Panc1 (cell line): Measurements from ENCODE around the gene TMTC1. TPM values are rescaled to one million over a fixed set of nuclear protein-coding genes. Genes with fewer than 3 reads are reported as not detected.

Experiments used
- ATAC-seq: fragments of 200-7000 bp; cut with Tn5 transposase; 2 replicates; pipeline ENCODE4 v1.9.1; 2020; ENCODE audit warnings: mild to moderate bottlenecking, moderate library complexity
- BruUV-seq: library from RNA; stranded (reverse); fragments of 400-500 nt; replicated peaks from 2 replicates; lab custom pipeline; 2021; lab: Mats Ljungman, UMichigan
- CTCF ChIA-PET: fragments of 300-600 bp; sonication (Branson Sonifier 250); formaldehyde crosslinking; loops from one replicate; lab custom pipeline; 2022; ENCODE audit warnings: antibody characterized with exemption; lab: Charles Lee
- POLR2A ChIA-PET: fragments of 300-600 bp; sonication (Branson Sonifier 250); formaldehyde crosslinking; loops from one replicate; lab custom pipeline; 2022; ENCODE audit warnings: antibody characterized with exemption; lab: Charles Lee
- DNase-seq: peaks from one replicate; pipeline ENCODE4 v3.0.0-alpha.2; 2010; ENCODE audit warnings: low read depth, low spot score
- H3K27ac ChIP-seq: 2 replicates; pipeline ENCODE4 v1.5.1; 2011; ENCODE audit warnings: mild to moderate bottlenecking, low read length, inconsistent platforms
- H3K27me3 ChIP-seq: fragments of 200-500 bp; sonication (Bioruptor generic); 2 replicates; pipeline ENCODE4 v1.6.0; 2014; ENCODE audit warnings: low read length, inconsistent platforms; ENCODE audit not compliant: control insufficient read depth, insufficient read depth
- H3K36me3 ChIP-seq: fragments of 200-500 bp; sonication (Bioruptor generic); 2 replicates; pipeline ENCODE4 v1.5.1; 2014; ENCODE audit warnings: inconsistent platforms, mild to moderate bottlenecking, low read length, moderate library complexity; ENCODE audit not compliant: control insufficient read depth, insufficient read depth
- H3K4me1 ChIP-seq: 2 replicates; pipeline ENCODE4 v1.5.1; 2011; ENCODE audit warnings: inconsistent platforms, mild to moderate bottlenecking, low read length, moderate library complexity; ENCODE audit not compliant: control insufficient read depth, insufficient read depth
- H3K4me3 ChIP-seq, 2 experiments: 2 replicates each; pipeline ENCODE4 v1.5.1; 2011 to 2012; ENCODE audit warnings: low read depth in 2 of 2, low read length in 2 of 2, mild to moderate bottlenecking in 2 of 2, inconsistent platforms in 1 of 2, moderate library complexity in 1 of 2
- H3K9me3 ChIP-seq: fragments of 200-500 bp; sonication (Bioruptor generic); 2 replicates; pipeline ENCODE4 v1.5.1; 2014; ENCODE audit warnings: low read depth, mild to moderate bottlenecking, inconsistent platforms, low read length, moderate library complexity; ENCODE audit not compliant: control insufficient read depth, insufficient read depth
- CTCF ChIP-seq: fragments of 450-650 bp; IDR thresholded peaks from 2 replicates; pipeline ENCODE4 v1.5.1; 2017; ENCODE audit warnings: mild to moderate bottlenecking
- POLR2AphosphoS5 ChIP-seq: IDR thresholded peaks from 2 replicates; pipeline ENCODE4 v1.6.1; 2012; ENCODE audit warnings: mild to moderate bottlenecking, low read depth, low read length, moderate library complexity
- REST ChIP-seq, 2 experiments: IDR thresholded peaks; 2 replicates each; pipeline ENCODE4 v1.6.1; 2011 to 2012; ENCODE audit warnings: low read depth in 2 of 2, control low read depth in 1 of 2, low read length in 1 of 2, mild to moderate bottlenecking in 1 of 2, moderate library complexity in 1 of 2; ENCODE audit not compliant: insufficient read depth in 1 of 2
- SIN3A ChIP-seq: IDR thresholded peaks from 2 replicates; pipeline ENCODE4 v1.6.1; 2012; ENCODE audit warnings: low read depth, mild to moderate bottlenecking, low read length, moderate library complexity, borderline replicate concordance; ENCODE audit not compliant: insufficient read depth
- TCF7L2 ChIP-seq: IDR thresholded peaks from 2 replicates; pipeline ENCODE4 v1.6.1; 2011; ENCODE audit warnings: mild to moderate bottlenecking, low read depth, low read length, inconsistent platforms
- in situ Hi-C: cut with HindIII; loops from 2 replicates; pipeline ENCODE4 v1.10.0; 2016; ENCODE audit warnings: low sequenced_read_pairs, low pct_unique_long_range_greater_than_20kb
- intact Hi-C: fragments of 100-400 bp; cut with micrococcal nuclease; formaldehyde crosslinking; loops from one replicate; pipeline ENCODE4 v1.10.0; 2022; ENCODE audit not compliant: unreplicated experiment
- total RNA-seq: library from RNA; stranded (reverse); gene quantifications from one replicate; pipeline ENCODE4 v1.2.1, GENCODE V29; 2021; ENCODE audit not compliant: unreplicated experiment

TMTC1 gene
- total RNA-seq, 1 experiment from 2014 or later, result 0.28 TPM

GRCh38 chr12:29690728-29691127 is 93.0 kb downstream of the TMTC1 start:
- Histone ChIP-seq H3K9me3 (no peaks in the 10 kb centered on the region), H3K36me3 (no peaks in the 10 kb centered on the region), H3K27ac (no peak overlapping the region), H3K4me1 (no peaks in the 10 kb centered on the region), H3K4me3 (no peak overlapping the region), H3K27me3 (peaks cover 8% of the 10 kb centered on the region)
- POLR2A ChIA-PET, result no interaction called here
- DNase-seq (no peak), ATAC-seq (no peak)
- no TSS peak for BruUV-seq
- CTCF ChIA-PET, result no interaction called here
- no peak for TF ChIP-seq CTCF
- TF ChIP-seq POLR2AphosphoS5, result no peak
- TF ChIP-seq REST (IDR thresholded peaks at IDR 0.05; ENCODE audit: insufficient read depth in 1 of 2, low read depth in 2 of 2, low read length in 1 of 2), result no peak
- no peak for TF ChIP-seq SIN3A
- TF ChIP-seq TCF7L2, result no peak
- in situ Hi-C loops (no loop called here), intact Hi-C loops (no loop called here)

- Histone ChIP-seq H3K27me3 (peaks cover 8% of the 10 kb centered on the region), H3K9me3 (no peaks in the 10 kb centered on the region), H3K27ac (no peak overlapping the region), H3K4me1 (no peaks in the 10 kb centered on the region), H3K36me3 (no peaks in the 10 kb centered on the region), H3K4me3 (no peak overlapping the region)
- ChIA-PET POLR2A (no interaction called here), CTCF (no interaction called here)
- no peak for ATAC-seq
- in situ Hi-C loops (no loop called here), intact Hi-C loops (no loop called here)
- DNase-seq, result no peak
- no TSS peak for BruUV-seq
- no peak for TF ChIP-seq CTCF
- TF ChIP-seq REST (IDR thresholded peaks at IDR 0.05; ENCODE audit: insufficient read depth in 1 of 2, low read depth in 2 of 2, low read length in 1 of 2), result no peak
- TF ChIP-seq SIN3A, result no peak
- TF ChIP-seq TCF7L2, result no peak
- TF ChIP-seq POLR2AphosphoS5, result no peak
Observed at GRCh38 chr12:29688914-29689313, 94.8 kb downstream of the TMTC1 start.
